HG03575 (cell line): ENCODE results near the gene RAB10.

Experiments
- ATAC-seq: cut with Tn5 transposase; IDR thresholded peaks from one replicate; pipeline ENCODE4 v1.9.1; 2021; ENCODE audit not compliant: unreplicated experiment, insufficient number of reproducible peaks, low FRiP score; ENCODE audit errors: extremely low read depth

RAB10 gene

DNA sequence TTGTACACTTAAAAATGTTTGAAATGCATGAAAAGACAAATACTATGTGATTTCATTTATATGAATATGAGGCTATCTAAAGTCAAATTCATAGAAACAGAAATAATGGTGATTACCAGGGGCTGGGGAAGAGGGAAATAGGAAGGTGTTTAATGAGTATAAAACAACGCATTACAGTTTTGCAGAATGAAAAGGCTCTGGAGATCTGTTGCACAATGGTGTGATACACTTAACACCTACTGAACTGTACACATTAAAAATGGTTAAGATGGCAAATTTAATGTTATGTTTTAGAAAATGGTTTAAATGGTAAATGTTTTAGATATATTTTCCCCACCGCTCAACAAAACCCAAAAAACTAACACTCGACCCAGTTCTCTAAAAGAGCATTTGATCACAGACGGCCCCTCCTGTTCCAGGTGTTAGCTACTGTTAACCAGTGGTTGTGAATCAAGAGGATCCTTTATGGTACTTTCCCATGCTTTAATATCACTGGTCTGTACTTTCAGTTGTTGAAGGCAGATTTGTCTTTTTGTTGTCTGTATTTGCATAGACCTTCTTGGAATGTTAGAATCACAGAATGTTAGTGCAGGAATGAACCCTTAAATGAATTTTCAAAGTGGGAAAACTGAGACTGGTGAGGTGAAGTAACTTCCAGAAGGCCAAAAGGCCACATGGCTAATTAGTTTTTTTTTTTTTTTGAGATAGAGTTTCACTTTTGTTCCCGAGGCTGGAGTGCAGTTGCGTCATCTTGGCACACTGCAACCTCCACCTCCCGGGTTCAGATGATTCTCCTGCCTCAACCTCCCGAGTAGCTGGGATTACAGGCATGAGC is 10.2 kb downstream of the RAB10 start:
- ATAC-seq = no peak

DNA sequence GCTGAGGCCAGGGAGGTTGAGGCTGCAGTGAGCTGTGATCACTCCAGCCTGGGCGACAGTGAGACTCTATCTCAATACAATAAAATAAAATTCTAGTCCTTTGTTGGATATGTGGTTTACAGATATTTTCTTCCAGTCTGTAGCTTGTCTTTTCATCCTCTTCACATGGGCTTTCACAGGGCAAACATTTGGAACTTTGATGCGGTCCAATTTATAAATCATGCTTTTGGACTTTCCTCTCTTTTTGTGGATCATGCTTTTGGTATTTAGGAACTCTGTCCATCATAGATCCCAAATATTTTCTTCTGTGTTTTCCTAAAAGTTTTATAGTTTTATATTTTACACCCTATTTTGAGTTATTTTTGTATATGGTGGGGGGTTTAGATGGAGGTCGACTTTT is 14.9 kb downstream of the RAB10 start:
- ATAC-seq = no peak

DNA sequence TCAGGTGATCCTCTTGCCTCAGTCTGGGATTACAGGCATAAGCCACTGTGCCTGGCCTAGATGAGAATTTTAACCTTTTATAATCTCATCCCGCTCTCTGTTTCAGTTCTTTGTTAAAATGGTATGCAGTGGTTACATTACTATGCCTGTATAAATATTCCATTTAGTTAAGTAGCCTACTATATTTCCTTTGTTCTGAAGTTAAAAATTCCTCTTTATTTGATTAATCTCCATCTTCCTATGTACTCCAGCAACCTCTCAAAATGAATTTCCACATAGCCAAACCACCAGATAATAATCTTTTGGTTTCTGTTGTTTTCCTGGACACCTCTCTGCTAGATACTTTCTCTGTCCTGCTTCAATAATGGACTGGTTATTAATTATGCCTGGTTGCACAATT is 15.8 kb downstream of the RAB10 start:
- ATAC-seq = no peak

DNA sequence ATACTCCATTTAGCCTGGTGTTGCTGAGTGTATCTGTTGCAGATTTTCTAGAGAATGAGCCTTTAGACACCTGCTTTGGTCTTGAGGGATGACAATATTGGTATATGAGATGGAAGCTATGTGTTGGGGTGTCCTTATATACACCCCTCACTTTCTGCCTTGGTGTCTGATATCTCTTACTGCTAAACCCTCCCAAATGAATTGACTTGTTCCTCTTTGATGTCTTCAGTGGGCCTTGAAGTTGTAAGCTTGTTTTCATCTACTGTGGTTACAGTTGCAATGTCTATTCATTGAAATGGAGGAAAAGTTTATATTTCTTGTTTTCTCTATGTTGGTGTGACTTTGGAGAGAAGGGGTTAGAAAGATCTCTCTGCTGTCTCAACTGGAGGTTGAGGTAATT is 18.9 kb downstream of the RAB10 start:
- no peak for ATAC-seq

DNA sequence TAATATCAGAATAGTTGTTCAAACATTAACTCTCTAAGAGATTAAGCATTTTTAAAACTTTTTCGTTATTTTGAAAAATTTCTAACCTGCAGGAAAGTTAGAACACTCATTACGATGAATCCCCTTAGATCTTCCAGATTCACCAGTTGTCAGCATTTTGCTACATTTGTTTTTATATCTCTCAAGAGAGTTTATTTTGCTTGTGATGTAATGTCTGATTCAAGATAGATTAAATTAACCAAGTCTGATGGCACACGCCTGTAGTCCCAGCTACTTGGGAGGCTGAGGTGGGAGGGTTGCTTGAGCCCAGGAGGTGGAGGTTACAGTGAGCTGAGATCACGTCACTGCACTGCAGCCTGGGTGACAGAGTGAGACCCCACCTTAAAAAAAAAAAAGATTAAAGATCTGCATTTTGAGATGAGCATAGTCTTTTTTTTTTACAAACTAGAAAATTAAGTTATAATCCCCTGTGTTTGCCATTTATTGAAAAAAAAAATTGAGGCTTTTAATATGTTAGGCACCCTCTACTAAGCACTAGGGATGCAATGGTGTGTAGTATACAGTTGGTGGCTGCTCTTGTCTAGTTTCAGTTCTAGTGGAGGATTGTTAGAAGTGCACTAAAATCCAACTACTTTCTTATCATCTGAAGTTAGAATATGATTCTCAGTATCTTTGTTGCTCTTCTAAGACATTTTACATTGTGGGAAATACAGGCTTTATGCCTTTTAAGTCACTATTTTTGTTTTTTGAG is 20.9 kb downstream of the RAB10 start:
- no peak for ATAC-seq

DNA sequence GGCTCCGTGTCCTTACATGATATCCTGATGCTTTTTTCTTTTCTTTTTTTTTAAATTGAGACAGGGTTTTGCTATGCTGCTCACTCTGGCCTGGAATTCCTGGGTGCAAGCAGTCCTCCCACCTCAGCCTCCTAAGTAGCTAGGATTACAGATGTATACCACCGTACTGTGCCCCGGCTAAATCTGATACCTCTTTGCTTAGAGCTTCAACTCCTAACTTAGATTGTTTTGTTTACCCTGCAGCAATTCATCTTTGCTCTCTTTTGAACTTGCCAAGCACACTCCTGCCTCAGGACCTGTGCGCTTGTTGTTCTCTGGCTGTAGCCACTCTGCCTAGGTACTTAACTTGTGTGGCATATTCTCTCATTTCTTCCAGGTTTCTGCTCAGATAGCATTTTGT is 24.5 kb downstream of the RAB10 start:
- no peak for ATAC-seq

DNA sequence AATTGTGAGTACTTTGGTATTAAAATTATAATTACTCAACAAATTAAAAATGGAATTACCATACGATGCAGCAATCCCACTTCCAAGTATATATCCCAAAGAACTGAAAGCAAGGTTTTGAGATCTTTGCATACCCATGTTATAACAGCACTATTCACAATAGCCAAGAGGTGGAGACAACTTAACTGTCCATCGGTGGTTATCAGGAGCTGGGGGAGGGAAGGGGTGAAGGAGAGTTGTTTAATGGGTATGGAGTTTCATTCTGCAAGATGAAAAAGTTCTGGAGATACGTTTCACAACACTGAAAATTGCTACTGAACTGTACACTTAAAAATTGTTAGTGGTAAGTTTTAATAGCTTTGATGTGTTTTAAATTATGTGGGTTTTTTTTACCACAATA is 25.7 kb downstream of the RAB10 start:
- no peak for ATAC-seq

DNA sequence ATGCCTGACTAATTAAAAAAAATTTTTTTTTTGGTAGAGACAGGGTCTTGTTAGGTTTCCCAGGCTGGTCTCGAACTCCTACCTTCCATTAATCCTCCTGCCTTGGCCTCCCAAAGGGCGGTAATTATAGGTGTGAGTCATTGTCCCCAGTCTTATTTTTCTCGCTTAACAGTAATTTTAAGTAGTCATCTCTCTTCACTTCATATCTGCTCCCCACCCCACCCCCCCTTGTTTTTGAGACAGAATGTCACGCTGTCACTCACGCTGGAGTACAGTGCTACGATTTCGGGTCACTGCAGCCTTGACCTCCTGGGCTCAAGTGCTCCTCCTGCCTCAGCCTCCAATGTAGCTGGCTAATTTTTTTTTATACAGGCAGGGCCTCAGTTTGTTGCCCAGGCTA is 27.7 kb downstream of the RAB10 start:
- ATAC-seq = no peak

DNA sequence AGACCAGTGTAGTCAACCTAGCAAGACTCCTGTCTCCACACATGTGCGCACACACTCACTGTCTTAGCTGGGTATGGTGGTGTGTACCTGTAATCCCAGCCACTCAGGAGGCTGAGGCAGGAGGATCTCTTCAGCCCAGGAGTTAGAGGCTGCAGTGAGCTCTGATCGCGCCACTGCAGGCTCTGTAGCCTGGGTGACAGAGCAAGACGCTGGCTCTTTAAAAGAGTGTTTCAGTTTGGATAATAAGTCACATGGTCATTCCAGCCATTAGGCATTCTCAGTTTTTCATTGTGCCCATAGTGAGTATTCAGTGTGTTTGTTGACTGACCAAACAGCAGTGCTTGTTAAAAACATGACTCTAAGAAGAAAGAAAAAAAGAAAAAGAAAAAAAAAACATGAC is 31.0 kb downstream of the RAB10 start:
- ATAC-seq = no peak

DNA sequence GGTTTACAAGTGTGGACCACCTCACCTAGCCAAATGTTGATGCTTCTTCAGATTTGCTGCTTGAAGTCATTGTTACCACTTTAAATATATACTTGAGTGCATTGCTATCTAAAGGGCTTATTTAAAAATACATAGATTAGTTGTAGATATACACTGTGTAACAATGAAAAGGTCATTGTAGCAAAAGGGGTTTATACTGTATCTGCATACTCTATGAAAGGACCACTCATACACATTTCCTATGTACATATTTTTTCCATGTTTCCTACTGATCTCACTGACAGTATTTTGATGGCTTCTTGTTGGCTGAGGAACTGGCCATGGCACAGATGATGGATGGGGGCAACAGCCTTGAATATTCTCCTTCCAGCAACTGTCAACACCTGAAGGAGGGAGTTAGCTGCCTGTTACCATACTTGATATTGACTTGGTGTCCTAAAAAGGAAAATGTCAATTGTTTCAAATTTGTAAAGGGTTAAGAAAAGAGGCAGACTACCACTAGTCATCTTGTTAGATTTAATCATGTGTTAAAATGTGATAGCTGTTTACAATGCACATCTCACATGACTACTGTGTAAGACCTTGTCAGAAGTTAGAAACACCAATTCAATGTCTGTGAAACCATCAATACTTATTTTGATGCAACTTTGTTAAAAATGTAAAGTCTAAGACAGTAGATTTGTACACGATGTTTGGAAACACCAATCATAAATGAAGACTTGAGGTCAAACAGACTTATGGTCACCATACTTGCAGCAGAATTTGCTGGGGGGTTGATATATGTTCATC is 33.5 kb downstream of the RAB10 start:
- ATAC-seq = no peak

DNA sequence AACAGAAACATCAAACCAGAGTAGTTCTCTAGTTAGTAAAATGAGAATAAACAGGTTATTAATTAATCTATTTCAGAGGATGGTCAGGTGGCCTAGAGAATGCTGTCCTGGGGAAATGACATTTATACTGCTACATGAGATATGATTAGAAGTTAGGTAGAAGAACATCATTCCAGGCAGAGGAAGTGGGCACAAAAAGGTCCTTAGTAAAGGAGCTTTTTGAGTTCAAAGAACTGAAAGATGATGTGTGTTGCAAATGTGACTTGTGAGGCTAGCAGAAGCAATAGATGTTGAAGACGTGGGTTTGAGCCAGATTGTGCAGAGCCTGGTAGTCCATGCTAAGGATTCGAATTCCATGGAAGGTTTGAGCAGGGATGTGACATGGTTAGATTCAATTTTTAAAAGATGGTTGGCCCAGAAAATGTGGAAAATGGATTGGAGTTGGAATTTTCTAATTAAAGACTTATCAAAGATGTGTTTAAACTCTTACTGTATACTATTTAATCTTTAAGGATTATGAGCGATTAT is 34.2 kb downstream of the RAB10 start:
- no peak for ATAC-seq

DNA sequence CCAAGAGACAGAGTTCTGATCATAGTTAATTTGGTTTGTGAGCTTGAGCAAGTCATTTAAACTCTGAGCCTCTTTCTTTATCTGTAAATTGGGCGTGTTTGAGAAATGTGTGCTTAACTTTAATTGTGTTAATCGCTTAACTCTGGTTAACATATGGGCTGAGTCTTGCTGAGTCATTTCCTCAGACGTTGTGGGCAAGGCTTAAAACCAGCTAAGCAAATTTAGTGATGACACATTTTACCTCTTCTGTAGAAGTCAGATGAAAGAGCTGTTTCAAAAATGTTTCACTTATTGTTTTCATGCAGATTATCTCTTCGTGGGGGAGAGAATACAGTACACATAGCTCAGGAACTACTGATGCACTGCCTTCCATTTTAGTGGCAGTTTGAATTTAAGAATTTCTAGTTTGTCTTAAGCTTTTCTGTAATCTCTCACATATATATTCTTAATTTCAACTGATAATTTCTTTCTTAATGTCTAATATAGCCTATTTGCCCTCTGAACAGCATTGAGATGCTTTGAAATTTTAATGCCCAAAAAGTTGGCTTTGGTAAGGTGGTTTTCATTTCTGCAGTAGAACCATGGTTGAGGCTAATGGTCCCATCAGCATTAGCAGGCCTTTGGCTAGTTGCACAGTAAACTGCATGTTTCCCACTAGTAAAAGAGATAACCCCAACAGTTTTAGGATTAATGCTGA is 34.9 kb downstream of the RAB10 start:
- no peak for ATAC-seq

DNA sequence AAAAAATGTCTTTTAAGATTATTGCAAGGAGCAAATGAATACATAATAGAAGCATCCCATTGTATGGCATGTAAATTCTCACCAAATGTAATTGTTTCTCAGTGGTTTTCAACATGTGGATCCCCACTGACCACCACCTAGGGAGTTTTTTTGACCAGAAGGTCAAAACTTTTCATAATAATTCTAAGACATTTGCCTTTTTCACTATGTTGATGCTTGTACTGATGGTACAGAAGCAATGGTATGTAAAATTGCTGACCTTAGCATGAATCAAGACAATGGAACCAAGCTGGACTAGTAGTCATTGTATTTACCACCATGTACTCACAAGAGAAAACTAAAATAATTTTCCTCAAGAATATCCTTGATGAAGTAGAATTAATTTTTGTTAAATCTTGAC is 36.8 kb downstream of the RAB10 start:
- no peak for ATAC-seq

DNA sequence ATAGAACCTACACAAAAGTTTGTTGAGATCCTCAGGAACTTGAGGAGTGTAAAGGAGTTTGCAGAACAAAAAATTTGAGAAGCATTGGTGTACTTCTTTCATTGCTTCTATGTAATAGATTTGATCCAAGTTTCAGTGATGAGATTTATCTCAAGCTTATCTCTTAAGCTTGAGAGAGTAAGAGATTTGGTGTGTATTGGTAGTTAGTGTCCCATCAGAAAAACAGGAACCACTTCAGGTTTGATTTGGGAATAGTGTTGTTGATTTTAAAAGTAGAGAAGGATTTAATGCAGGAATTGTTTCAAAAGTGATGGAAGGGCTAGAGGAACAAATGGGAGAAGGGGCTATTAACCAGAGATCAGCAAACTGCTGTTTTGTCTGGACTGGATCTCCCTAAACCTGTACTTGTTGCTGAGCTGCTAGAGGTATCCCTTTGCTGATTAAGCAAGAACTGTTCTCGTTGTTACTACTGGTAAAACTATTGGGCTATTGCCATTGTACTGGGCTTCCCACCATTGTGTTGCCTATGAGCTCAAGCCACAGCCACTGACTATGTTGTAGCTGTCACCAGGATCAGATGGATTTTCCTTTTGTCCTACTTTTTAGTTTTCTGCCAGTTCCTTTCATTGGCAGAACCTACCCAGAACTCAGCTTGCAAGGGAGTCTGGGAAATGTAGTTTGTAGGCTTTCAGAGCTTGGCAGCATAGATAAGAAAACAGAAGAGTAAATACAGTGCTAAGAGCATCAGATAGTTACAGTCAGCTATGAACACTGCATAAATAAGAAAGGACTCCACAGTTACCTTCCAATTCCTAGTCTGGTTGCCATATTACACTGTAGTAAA is 39.3 kb downstream of the RAB10 start:
- no peak for ATAC-seq

DNA sequence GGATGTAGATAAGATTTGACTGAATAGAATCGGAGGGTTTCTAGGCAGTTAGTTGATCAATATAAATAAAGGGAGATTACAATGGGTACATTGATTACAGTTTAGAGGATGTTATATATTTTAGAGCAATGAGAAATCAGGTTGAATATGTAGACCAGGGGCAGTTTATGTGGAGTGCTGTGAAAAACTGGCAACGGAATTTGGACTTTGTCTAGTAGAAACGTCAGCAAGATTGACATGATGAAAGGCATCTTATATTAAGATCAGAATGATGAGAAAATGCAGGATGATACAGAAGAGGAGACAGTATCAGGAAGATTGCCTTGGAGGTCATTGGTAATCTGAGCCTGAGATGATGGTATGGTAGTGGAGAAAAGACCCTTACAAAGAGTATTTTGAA is 39.9 kb downstream of the RAB10 start:
- no peak for ATAC-seq

DNA sequence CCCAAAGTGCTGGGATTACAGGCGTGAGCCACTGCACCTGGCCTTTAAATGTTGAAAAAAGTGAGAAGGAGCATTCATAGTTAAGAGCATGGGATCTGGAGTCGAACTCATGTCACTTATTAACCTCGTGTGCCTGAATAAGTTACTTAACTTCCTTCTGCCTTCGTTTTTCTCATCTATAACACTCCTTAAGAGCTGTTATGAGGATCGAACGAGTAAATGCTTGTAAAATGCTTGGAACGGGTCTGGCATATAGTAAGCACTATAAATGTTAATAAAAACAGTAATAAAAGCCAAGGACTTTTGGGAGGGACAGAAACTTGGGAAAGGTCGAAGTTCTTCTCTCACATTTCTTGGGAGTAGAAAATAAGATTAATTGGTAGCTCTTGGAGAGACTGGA is 40.8 kb downstream of the RAB10 start:
- no peak for ATAC-seq

DNA sequence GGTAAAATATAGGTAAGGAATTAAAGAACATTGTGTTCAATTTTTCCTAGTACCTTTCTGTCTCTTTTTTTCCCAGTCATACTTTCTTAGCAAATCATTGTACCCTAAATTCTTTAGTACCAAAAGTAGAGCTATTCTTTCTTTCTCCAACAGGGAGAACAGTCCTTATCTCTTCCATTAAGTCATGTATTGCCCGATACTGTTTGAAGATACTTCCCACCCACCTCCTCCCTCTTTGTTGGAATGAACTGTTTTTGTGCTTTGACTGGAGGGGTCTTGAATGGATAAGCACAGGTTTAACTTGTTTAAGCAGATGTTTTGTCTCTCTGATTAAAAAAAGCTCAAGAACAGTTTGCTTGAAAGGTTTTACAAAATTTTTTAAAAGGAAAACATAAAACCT is 41.3 kb downstream of the RAB10 start:
- ATAC-seq = no peak

DNA sequence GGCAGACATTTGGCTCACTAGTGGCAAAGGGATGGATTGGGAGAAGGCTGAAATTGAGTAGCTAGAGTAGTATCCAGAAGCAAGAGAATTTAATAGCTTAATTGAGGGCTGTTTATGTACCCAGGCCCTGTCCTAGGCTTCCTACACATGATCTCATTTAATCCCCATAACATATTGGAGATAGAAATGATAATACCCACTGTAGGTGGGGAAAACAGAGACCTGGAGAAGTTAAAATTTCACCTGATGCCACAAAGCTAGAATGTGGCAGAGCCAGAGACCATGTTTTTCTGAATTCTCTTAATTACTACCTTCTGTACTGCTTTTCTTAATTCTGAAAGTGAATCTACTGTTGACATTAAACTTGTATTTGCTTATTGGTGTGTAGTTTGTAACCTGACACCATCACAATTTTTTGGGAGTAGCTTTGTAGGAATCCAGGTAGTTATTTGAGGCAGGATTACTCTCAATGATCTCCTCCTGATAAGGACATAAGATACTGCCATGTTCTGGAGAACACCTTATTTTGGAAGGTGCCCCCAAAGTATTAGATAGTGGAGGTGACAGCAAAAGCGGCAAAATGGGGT is 42.2 kb downstream of the RAB10 start:
- ATAC-seq = no peak
